Measurements from ENCODE around the gene NXN.

GRCh38 chr17:794876-795275 lies 184.7 kb downstream of the NXN start:
- peak; percentile 83 for TF ChIP-seq CTCF (IDR thresholded peaks at IDR 0.05)
- TF ChIP-seq ZFX (IDR thresholded peaks at IDR 0.05; ENCODE audit: borderline replicate concordance), result no peak
